ENCODE measurements around the gene DLGAP4.

DNA sequence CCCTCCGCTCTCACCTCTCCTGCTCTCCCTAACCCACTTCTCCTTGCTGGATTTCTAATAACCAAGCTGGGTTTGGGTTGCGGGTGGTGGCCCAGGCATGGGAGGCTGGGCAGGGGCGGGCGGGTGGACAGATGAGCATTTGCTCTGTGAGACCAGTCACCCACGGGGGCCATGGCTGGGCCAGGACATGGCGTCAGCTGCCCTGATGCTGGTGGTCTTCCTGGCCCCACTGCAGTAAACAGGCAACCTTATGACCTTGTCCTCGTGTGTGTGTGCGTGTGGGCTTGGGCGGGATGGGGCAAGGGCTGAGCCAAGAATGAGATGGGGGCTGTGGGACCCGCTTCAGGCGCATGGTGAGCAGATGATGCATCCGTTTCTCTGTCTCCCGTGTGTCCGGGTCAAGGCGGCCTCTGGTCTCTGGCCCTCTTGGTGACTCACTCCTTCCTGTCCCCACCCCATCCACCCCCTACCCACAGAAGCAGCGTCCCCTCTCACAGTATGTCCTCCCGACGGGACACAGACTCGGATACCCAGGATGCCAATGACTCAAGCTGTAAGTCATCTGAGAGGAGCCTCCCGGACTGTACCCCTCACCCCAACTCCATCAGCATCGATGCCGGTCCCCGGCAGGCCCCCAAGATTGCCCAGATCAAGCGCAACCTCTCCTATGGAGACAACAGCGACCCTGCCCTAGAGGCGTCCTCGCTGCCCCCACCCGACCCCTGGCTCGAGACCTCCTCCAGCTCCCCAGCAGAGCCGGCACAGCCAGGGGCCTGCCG is 193.8 kb downstream of the DLGAP4 start:
- TF ChIP-seq, protein P1, sequence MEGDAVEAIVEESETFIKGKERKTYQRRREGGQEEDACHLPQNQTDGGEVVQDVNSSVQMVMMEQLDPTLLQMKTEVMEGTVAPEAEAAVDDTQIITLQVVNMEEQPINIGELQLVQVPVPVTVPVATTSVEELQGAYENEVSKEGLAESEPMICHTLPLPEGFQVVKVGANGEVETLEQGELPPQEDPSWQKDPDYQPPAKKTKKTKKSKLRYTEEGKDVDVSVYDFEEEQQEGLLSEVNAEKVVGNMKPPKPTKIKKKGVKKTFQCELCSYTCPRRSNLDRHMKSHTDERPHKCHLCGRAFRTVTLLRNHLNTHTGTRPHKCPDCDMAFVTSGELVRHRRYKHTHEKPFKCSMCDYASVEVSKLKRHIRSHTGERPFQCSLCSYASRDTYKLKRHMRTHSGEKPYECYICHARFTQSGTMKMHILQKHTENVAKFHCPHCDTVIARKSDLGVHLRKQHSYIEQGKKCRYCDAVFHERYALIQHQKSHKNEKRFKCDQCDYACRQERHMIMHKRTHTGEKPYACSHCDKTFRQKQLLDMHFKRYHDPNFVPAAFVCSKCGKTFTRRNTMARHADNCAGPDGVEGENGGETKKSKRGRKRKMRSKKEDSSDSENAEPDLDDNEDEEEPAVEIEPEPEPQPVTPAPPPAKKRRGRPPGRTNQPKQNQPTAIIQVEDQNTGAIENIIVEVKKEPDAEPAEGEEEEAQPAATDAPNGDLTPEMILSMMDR (IDR thresholded peaks at IDR 0.05) = no peak
- no peak for TF ChIP-seq EP300 (IDR thresholded peaks at IDR 0.05; ENCODE audit: low read depth)
- no peak for TF ChIP-seq POLR2AphosphoS5 (IDR thresholded peaks at IDR 0.05)
- no peak for TF ChIP-seq POLR2A (IDR thresholded peaks at IDR 0.05)
